Osteocyte (in vitro differentiated cells): ENCODE data around the gene GHDC. TPM values are rescaled to one million over a fixed set of nuclear protein-coding genes. Genes with fewer than 3 reads are reported as not detected.
"Not testable (repeated sequence)": the region's sequence is repeated elsewhere in the genome, so short reads cannot be mapped to it uniquely, and the experiment has no call there.

Experiments
- DNase-seq: peaks from one replicate; pipeline ENCODE4 v3.0.0; 2021; ENCODE audit warnings: mixed read lengths; ENCODE audit not compliant: unreplicated experiment; ENCODE audit errors: extremely low spot score
- H3K27ac Mint-ChIP-seq: one replicate; pipeline ENCODE4 v1.8.0; 2021; ENCODE audit warnings: mild to moderate bottlenecking, mixed read lengths; ENCODE audit not compliant: unreplicated experiment
- H3K27me3 Mint-ChIP-seq: one replicate; pipeline ENCODE4 v1.8.0; 2021; ENCODE audit warnings: mixed read lengths; ENCODE audit not compliant: unreplicated experiment
- H3K36me3 Mint-ChIP-seq: one replicate; pipeline ENCODE4 v1.8.0; 2021; ENCODE audit warnings: mixed read lengths; ENCODE audit not compliant: unreplicated experiment
- H3K4me1 Mint-ChIP-seq: one replicate; pipeline ENCODE4 v1.8.0; 2021; ENCODE audit warnings: mixed read lengths; ENCODE audit not compliant: unreplicated experiment
- H3K4me3 Mint-ChIP-seq: one replicate; pipeline ENCODE4 v1.8.0; 2021; ENCODE audit warnings: mild to moderate bottlenecking, moderate library complexity, mixed read lengths; ENCODE audit not compliant: unreplicated experiment
- H3K9me3 Mint-ChIP-seq: one replicate; pipeline ENCODE4 v1.8.0; 2021; ENCODE audit warnings: mixed read lengths; ENCODE audit not compliant: unreplicated experiment
- long read RNA-seq: library from polyadenylated mRNA; unstranded; transcript quantifications from one replicate; pipeline ENCODE4 v2.0.0, GENCODE V29; 2021
- total RNA-seq: library from RNA; stranded (reverse); gene quantifications from 2 replicates; pipeline ENCODE4 v1.2.1, GENCODE V29; 2021
- TF ChIP-seq, protein P1 (sequence below): fragments of 200-600 bp; sonication (generic); IDR thresholded peaks from 2 replicates; pipeline ENCODE4 v1.5.0; 2021; ENCODE audit warnings: antibody characterized with exemption, mild to moderate bottlenecking, moderate library complexity

GHDC gene, protein sequence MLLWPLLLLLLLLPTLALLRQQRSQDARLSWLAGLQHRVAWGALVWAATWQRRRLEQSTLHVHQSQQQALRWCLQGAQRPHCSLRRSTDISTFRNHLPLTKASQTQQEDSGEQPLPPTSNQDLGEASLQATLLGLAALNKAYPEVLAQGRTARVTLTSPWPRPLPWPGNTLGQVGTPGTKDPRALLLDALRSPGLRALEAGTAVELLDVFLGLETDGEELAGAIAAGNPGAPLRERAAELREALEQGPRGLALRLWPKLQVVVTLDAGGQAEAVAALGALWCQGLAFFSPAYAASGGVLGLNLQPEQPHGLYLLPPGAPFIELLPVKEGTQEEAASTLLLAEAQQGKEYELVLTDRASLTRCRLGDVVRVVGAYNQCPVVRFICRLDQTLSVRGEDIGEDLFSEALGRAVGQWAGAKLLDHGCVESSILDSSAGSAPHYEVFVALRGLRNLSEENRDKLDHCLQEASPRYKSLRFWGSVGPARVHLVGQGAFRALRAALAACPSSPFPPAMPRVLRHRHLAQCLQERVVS
- total RNA-seq, result 7.3 and 9.1 TPM in 2 replicates
- long read RNA-seq, result 0 reads

DNA sequence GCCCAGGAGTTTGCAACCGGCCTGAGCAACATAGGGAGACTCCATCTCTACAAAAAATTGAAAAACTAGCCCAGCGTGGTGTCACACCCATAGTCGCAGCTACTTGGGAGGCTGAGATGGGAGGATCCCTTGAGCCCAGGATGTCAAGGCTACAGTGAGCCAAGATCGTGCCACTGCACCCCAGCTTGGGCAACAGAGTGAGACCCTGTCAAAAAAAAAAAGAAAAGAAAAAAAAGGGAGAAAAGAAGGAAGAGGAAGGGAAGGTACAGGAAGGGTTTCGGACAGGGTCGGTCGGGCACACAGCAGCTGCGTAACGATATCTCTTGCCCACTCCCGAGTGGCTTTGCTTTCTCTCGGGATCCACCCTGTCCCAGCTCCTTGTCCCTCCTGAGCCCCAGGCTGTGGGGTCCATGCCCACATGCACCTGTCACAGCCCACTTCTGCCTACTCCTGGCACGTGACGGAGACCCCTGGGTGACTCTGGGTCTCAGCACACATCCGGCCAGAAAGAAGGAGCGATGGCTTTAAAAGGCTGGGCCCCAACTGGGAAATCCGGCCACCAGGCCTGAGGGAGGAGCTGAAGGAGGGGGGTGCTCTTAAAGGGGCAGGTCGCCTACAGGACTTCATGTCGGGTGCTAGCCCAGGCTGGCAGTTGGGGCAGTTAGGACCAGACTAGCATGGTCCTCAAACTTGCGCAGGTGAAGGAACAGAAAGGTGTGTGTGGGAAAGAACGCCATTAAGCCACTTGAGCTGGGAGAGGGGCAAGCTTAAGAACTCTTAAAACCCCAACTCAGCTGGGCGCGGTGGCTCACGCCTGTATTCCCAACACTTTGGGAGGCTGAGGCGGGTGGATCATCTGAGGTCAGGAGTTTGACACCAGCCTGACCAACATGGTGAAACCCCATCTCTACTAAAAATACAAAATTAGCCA lies at the start of gene GHDC:
Gene GHDC (minus strand): TSS at position 526 of the 931 bp plus-strand sequence. CDS start 913 bp downstream, outside the sequence.
- H3K36me3 Mint-ChIP-seq, result no peaks in the 10 kb centered on the region
- peak within 1 kb of the TSS; percentile 49 for H3K27ac Mint-ChIP-seq
- H3K4me1 Mint-ChIP-seq, result peaks cover 9% of the 10 kb centered on the region
- no peaks in the 10 kb centered on the region for H3K9me3 Mint-ChIP-seq
- no peak for DNase-seq
- H3K4me3 Mint-ChIP-seq, result peak within 1 kb of the TSS; percentile 77
- TF ChIP-seq, protein P1, sequence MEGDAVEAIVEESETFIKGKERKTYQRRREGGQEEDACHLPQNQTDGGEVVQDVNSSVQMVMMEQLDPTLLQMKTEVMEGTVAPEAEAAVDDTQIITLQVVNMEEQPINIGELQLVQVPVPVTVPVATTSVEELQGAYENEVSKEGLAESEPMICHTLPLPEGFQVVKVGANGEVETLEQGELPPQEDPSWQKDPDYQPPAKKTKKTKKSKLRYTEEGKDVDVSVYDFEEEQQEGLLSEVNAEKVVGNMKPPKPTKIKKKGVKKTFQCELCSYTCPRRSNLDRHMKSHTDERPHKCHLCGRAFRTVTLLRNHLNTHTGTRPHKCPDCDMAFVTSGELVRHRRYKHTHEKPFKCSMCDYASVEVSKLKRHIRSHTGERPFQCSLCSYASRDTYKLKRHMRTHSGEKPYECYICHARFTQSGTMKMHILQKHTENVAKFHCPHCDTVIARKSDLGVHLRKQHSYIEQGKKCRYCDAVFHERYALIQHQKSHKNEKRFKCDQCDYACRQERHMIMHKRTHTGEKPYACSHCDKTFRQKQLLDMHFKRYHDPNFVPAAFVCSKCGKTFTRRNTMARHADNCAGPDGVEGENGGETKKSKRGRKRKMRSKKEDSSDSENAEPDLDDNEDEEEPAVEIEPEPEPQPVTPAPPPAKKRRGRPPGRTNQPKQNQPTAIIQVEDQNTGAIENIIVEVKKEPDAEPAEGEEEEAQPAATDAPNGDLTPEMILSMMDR, result no peak
- H3K27me3 Mint-ChIP-seq, result no peaks in the 10 kb centered on the region

DNA sequence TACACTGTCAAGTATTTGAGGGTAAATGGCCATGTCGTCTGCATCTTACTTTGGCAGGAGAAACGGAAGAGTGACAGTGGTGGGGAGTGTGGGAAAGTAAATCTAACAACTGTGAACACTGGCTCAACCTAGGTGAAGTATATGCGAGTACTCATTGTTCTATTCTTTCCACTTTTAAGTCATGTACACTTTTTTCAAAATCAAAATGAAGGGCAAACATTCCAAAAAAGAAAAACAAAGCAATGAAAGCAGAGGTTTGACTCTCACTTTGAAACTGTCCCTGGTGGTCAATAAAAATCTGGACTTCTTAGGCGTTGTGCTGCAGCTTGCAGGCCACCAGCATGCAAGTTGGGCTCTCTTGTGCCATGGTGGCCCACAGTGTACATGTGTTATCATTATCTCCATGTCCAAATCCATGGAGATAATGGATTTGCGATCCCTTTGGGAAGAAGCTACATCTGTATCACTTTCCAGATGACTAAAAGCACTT lies 49.2 kb upstream of the GHDC start:
- Mint-ChIP-seq H3K27ac (peak overlapping the region; percentile 17), H3K4me3 (no peak overlapping the region), H3K36me3 (peaks cover 3% of the 10 kb centered on the region), H3K9me3 (no peaks in the 10 kb centered on the region), H3K4me1 (peaks cover 32% of the 10 kb centered on the region), H3K27me3 (no peaks in the 10 kb centered on the region)
- TF ChIP-seq, protein P1, result no peak
- DNase-seq, result no peak

DNA sequence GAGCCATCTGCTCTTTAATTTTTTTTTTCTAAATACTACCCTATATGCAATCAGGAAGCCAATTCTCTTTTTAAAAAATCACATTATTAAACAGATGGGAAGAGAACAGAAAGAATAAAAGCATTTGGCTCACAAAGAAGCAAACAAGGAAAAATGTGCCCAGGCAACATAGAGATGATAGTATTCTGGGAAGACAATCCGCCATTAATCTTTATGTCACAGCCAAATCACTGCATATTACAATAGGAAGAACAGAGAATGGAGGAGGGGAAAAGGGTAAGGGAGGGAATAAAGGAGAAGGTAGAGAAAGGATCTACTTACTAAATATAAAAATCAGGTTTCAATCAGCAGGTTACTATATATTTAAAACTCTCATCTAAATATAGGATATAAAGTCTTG lies 47.6 kb upstream of the GHDC start:
- Mint-ChIP-seq H3K9me3 (no peaks in the 10 kb centered on the region), H3K27ac (no peak overlapping the region), H3K27me3 (no peaks in the 10 kb centered on the region), H3K4me1 (peaks cover 23% of the 10 kb centered on the region), H3K4me3 (no peak overlapping the region), H3K36me3 (peaks cover 3% of the 10 kb centered on the region)
- DNase-seq, result no peak
- TF ChIP-seq, protein P1, result no peak

DNA sequence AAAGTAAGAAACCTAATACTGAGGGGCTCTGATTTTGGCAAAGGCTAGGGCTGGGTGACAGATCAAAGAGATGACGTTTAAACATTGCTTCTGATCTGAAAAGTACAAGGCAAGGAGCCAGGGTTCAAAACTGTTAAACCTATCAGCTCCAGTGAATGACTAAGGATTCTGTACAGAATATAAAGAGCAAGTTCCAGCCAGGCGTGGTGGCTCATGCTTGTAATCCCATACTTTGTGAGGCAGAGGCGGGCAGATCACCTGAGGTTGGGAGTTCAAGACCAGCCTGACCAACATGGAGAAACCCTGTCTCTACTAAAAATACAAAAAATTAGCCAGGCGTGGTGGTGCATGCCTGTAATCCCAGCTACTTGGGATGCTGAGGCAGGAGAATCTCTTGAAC lies 46.6 kb upstream of the GHDC start:
- H3K27me3 Mint-ChIP-seq, DNase-seq, H3K36me3 Mint-ChIP-seq, H3K27ac Mint-ChIP-seq, H3K4me3 Mint-ChIP-seq, H3K9me3 Mint-ChIP-seq: not testable (repeated sequence)
- H3K4me1 Mint-ChIP-seq, result peaks cover 18% of the 10 kb centered on the region

DNA sequence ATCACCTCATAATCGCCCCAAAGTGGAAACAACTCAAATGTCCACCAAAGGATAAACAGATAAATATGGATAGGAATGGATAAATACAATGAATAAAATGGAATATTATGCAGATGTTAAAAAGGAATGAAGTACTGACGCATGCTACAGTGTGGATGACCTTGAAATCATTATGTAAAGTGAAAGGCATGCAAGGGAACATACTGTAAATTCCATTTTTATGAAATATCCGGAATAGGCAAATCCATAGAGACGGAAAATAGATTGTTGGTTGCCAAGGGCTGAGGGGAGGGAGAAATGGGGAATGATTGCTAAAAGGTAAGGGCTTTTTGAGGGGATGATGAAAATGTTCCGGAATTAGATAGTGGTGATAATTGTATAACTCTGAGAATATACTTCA lies 45.9 kb upstream of the GHDC start:
- H3K4me1 Mint-ChIP-seq, result peaks cover 18% of the 10 kb centered on the region
- DNase-seq, result no peak
- peaks cover 2% of the 10 kb centered on the region for H3K36me3 Mint-ChIP-seq
- H3K27me3 Mint-ChIP-seq, result no peaks in the 10 kb centered on the region
- H3K4me3 Mint-ChIP-seq, result no peak overlapping the region
- no peak overlapping the region for H3K27ac Mint-ChIP-seq
- H3K9me3 Mint-ChIP-seq, result no peaks in the 10 kb centered on the region
- TF ChIP-seq, protein P1, result no peak

DNA sequence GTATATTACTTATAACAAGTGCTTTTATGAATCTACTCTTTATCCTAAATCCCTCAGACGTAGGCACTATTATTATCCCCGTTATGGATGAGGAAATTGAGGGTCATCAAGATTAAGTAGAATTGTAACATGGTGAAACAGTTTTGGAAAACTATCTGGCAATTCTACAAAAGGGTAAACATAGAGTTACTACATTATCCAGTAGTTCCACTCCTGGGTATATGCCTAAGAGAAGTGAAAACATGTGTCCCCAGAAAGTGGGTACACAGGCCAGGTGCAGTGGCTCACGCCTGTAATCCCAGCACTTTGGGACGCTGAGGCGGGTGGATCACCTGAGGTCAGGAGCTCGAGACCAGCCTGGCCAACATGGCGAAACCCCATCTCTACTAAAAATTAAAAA lies 45.3 kb upstream of the GHDC start:
- not testable (repeated sequence) for H3K4me3 Mint-ChIP-seq, H3K36me3 Mint-ChIP-seq, H3K27ac Mint-ChIP-seq, DNase-seq, H3K27me3 Mint-ChIP-seq, H3K9me3 Mint-ChIP-seq
- peaks cover 18% of the 10 kb centered on the region for H3K4me1 Mint-ChIP-seq
